ENCODE results near the gene FGF12. TPM values are rescaled to one million over a fixed set of nuclear protein-coding genes. Genes with fewer than 3 reads are reported as not detected.
A peak's percentile ranks its signal among the peaks of the same experiment; 100 is the strongest.

The FGF12 gene
- total and polyA plus RNA-seq, 5 experiments from 2014 or later, result not detected

DNA sequence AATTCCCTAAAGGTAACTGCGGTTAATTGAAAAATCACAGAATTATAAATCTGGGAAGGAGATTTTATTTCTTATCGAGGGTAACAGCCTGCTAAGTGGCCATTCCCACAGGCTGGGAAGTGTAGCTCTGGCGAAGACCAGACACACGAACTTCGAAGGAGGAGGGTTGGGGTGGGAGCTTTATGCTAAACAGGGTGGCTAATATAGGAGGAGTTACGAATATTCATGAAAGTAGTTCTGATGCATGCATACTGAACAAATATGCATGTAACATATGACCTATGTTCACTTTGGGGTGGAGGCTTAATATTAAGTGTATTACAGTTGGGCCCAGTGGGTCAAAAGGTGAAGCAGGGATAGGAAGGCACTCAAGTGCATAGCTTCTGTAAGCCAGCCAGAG is 221.6 kb downstream of the FGF12 start:
- Mint-ChIP-seq H3K27me3 (peaks cover 0 to 15% (median 7%) of the 10 kb centered on the region in 5 donors), H3K36me3 (no peaks in the 10 kb centered on the region)
- ATAC-seq, result no peak

GRCh38 chr3:192501401-192501800 is 225.9 kb downstream of the FGF12 start:
- Mint-ChIP-seq H3K27me3 (peaks cover 0 to 15% (median 4%) of the 10 kb centered on the region in 5 donors), H3K27ac (no peak overlapping the region), H3K4me1 (no peaks in the 10 kb centered on the region), H3K36me3 (no peaks in the 10 kb centered on the region), H3K9me3 (peaks cover 0 to 13% (median 2%) of the 10 kb centered on the region in 9 donors), H3K4me3 (no peak overlapping the region)
- DNase-seq (no peak), ATAC-seq (no peak)
- POLR2A ChIA-PET, result no interaction called here

More for the DNA sequence above, 221.6 kb downstream of the FGF12 start:
- Mint-ChIP-seq H3K27ac (no peak overlapping the region), H3K9me3 (peaks cover 0 to 13% (median 3%) of the 10 kb centered on the region in 9 donors), H3K4me1 (no peaks in the 10 kb centered on the region), H3K4me3 (no peak overlapping the region)
- DNase-seq, result no peak
- POLR2A ChIA-PET, result no interaction called here

DNA sequence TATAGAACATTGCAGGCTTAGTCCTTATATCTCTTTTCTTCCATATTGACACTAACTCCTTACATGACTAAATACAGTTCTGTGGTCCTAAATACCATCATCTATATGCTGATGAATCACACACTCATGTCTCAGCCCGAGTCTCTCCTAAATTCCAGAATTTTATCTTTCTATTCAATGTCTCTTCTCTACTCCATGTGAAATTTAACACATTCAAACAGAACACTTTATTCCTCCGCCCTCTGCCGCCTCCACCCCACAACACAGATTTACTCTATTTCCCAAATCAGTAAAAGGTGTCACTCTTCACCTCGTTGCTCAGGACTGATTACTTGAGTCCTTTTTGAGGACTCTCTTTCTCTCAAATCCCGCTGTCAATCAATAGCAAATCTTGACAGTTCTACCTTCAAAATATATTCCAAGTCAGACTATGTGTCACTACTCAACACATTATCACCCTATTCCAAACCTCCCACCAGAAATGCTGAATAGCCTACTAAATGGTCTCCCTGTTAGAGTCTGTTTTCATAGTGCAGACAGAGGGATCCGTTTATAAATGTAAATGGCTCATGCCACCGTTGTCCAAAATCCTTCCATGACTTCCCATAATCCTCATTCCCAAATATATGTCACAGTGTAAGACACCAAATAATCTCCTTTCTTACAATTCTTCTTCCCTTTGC is 230.3 kb downstream of the FGF12 start:
- no peak overlapping the region for H3K4me3 Mint-ChIP-seq
- ATAC-seq, result no peak
- POLR2A ChIA-PET, result no interaction called here
- peaks cover 0 to 7% (median 1%) of the 10 kb centered on the region in 4 donors for H3K4me1 Mint-ChIP-seq
- H3K36me3 Mint-ChIP-seq, result no peaks in the 10 kb centered on the region
- H3K27me3 Mint-ChIP-seq, result peaks cover 0 to 9% (median 2%) of the 10 kb centered on the region in 5 donors
- H3K9me3 Mint-ChIP-seq, result no peaks in the 10 kb centered on the region
- no peak overlapping the region for H3K27ac Mint-ChIP-seq
- DNase-seq, result no peak

DNA sequence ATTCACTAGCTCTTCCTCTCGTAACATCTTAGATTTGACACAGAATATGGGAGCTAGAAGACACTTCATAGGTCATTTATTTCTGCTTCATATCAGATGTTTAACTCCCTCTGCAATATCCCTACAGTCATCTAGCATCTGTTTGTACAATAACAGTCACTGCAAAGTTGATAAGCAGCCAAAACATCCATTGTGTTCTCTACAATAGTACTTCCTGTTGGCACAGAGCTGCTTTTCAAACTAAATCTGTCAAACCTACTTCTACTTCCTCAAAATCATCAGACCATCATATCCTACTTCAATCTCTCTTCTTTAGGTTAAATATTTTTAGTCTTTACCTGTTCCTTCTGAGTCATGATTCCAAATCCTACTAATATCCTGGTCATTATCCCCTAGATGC is 233.2 kb downstream of the FGF12 start:
- Mint-ChIP-seq H3K9me3 (no peaks in the 10 kb centered on the region), H3K4me1 (peaks cover 0 to 7% (median 1%) of the 10 kb centered on the region in 4 donors), H3K27ac (no peak overlapping the region), H3K36me3 (no peaks in the 10 kb centered on the region), H3K27me3 (peaks cover 0 to 13% (median 8%) of the 10 kb centered on the region in 5 donors), H3K4me3 (no peak overlapping the region)
- no peak for DNase-seq
- POLR2A ChIA-PET, result no interaction called here
- ATAC-seq, result no peak

DNA sequence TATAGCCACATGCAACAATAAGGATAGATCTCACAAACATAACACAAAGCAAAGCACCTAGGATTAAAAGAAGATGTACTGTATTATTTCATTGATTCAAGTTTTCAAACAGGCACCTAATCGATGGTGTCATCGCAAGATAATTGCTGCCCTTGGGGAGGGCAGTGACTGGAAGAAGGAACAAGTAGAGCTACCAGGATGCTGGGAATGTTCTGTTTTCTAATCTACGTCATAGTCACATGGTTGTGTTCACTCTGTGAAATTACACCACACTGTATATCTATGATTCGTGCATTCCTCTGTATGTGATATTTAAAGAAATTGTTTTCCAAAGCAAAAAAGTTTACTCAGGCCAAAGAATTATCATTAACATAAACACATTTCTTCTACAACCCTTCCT is 236.6 kb downstream of the FGF12 start:
- POLR2A ChIA-PET, result no interaction called here
- Mint-ChIP-seq H3K27ac (no peak overlapping the region), H3K9me3 (no peaks in the 10 kb centered on the region), H3K4me3 (no peak overlapping the region), H3K36me3 (no peaks in the 10 kb centered on the region), H3K4me1 (peaks cover 0 to 7% (median 1%) of the 10 kb centered on the region in 4 donors), H3K27me3 (peaks cover 0 to 18% (median 12%) of the 10 kb centered on the region in 5 donors)
- no peak for DNase-seq
- no peak for ATAC-seq

- no peak overlapping the region for H3K27ac Mint-ChIP-seq
- POLR2A ChIA-PET, result no interaction called here
These were observed 237.8 kb downstream of the FGF12 start for GRCh38 chr3:192489579-192489978.

DNA sequence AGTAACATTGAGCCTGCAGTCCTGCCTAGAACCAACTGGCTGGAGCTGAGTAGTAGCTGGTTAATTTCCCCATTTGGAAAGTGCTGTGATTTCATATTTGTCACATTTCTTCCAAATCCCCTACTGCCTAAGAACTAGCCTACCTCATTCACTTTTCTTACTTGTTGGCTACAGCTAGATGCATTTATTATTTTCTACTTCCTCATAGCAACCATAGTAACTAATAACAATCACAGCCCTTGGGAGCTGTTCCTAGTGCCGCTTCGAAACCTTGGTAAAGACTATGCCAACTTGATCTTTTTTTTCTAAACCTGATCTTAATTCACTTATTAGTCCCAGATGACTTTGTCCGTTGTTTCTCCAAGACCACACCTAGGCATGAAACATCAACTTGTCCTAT is 240.3 kb downstream of the FGF12 start:
- POLR2A ChIA-PET, result no interaction called here
- DNase-seq (no peak), ATAC-seq (no peak)
- no peaks in the 10 kb centered on the region for H3K36me3 Mint-ChIP-seq
- H3K27me3 Mint-ChIP-seq, result peaks cover 0 to 12% (median 9%) of the 10 kb centered on the region in 5 donors
- H3K27ac Mint-ChIP-seq, result no peak overlapping the region
- H3K4me3 Mint-ChIP-seq, result no peak overlapping the region
- H3K9me3 Mint-ChIP-seq, result peaks cover 0 to 2% (median 0%) of the 10 kb centered on the region in 9 donors
- no peaks in the 10 kb centered on the region for H3K4me1 Mint-ChIP-seq

More at GRCh38 chr3:192489579-192489978, 237.8 kb downstream of the FGF12 start:
- no peak for DNase-seq
- H3K27me3 Mint-ChIP-seq, result peaks cover 0 to 18% (median 12%) of the 10 kb centered on the region in 5 donors
- no peak for ATAC-seq
- H3K4me1 Mint-ChIP-seq, result peaks cover 0 to 6% (median 1%) of the 10 kb centered on the region in 4 donors
- no peaks in the 10 kb centered on the region for H3K36me3 Mint-ChIP-seq
- no peak overlapping the region for H3K4me3 Mint-ChIP-seq
- H3K9me3 Mint-ChIP-seq, result no peaks in the 10 kb centered on the region

DNA sequence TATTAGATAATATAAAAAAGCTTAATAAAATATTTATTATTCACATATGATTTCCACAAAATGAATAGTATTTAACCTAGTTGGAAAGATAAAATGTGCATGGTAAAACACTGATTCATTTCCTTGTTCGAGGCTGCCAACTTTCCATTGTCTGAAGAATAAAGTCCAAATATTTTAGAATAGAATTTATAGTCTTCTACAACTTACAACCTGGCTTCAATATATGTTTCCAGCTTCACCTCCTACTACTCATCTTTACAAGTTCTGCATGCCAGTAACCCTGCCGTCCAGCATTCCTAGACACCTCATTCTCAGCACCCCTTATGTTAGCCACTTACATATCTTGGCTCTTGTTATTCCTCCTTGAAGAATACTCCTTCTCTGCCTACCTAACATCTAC is 244.5 kb downstream of the FGF12 start:
- H3K4me3 Mint-ChIP-seq, result peak overlapping the region in 1 of 10 donors; percentile 6
- POLR2A ChIA-PET, result no interaction called here
- no peaks in the 10 kb centered on the region for H3K36me3 Mint-ChIP-seq
- ATAC-seq (no peak), DNase-seq (no peak)
- no peak overlapping the region for H3K27ac Mint-ChIP-seq
- H3K9me3 Mint-ChIP-seq, result peaks cover 0 to 3% (median 0%) of the 10 kb centered on the region in 9 donors
- H3K4me1 Mint-ChIP-seq, result no peaks in the 10 kb centered on the region
- peaks cover 0 to 8% (median 1%) of the 10 kb centered on the region in 5 donors for H3K27me3 Mint-ChIP-seq

DNA sequence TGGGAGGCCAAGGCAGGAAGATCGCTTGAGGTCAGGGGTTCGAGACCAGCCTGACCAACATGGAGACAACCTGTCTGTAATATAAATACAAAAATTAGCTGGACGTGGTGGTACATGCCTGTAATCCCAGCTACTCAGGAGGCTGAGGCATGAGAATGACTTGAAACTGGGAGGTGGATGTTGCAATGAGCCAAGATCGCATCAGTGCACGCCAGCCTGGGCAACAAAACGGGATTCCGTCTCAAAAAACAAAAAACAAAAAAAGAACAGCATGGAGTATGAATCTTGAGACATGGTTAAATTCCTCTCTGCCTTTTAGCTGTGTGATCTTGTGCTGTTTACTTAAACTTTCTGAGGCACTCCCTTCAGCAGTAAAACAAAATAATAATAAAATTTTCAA is 244.9 kb downstream of the FGF12 start:
- ATAC-seq (no peak), DNase-seq (no peak)
- Mint-ChIP-seq H3K4me3 (no peak overlapping the region), H3K4me1 (no peaks in the 10 kb centered on the region), H3K36me3 (no peaks in the 10 kb centered on the region), H3K27me3 (peaks cover 0 to 8% (median 0%) of the 10 kb centered on the region in 5 donors), H3K9me3 (peaks cover 0 to 3% (median 0%) of the 10 kb centered on the region in 9 donors), H3K27ac (no peak overlapping the region)
- POLR2A ChIA-PET, result no interaction called here

DNA sequence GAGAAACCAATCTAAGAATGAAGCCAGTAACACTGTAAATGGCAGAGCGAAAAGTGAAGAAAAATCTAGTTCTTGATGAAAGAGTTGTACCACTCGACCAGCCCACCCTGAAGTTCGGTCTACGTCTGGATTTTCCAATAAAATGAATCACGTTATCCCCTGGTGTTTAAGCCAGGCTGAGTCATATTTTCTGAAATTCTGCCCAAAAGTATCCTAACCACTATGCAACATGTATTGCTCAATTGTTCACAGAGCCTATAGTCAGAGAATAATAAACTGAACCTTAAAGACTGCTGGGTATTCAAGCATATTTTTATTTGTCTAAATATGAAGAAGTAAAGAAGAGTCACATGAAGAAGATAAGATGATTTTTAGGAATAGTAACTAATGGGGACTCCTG is 245.7 kb downstream of the FGF12 start:
- Mint-ChIP-seq H3K9me3 (peaks cover 0 to 3% (median 0%) of the 10 kb centered on the region in 9 donors), H3K27me3 (peaks cover 0 to 12% (median 2%) of the 10 kb centered on the region in 5 donors), H3K4me1 (no peaks in the 10 kb centered on the region), H3K4me3 (no peak overlapping the region), H3K27ac (no peak overlapping the region), H3K36me3 (no peaks in the 10 kb centered on the region)
- ATAC-seq (no peak), DNase-seq (no peak)
- POLR2A ChIA-PET, result no interaction called here

GRCh38 chr3:192467230-192468140 is 259.9 kb downstream of the FGF12 start:
- Mint-ChIP-seq H3K4me1 (peaks cover 0 to 6% (median 3%) of the 10 kb centered on the region in 4 donors), H3K27me3 (peaks cover 12 to 27% (median 13%) of the 10 kb centered on the region in 5 donors), H3K9me3 (no peaks in the 10 kb centered on the region), H3K4me3 (no peak overlapping the region), H3K36me3 (no peaks in the 10 kb centered on the region), H3K27ac (no peak overlapping the region)
- ATAC-seq (peak; percentile 58 to 71), DNase-seq (peak in 8 of 10 donors; percentile 9 to 46 (median 30))
- POLR2A ChIA-PET, result no interaction called here

GRCh38 chr3:192449036-192449435 is 278.3 kb downstream of the FGF12 start:
- H3K27ac Mint-ChIP-seq, result no peak overlapping the region
- H3K27me3 Mint-ChIP-seq, result peaks cover 10 to 26% (median 20%) of the 10 kb centered on the region in 5 donors
- H3K4me1 Mint-ChIP-seq, result peaks cover 0 to 1% (median 0%) of the 10 kb centered on the region in 4 donors
- ATAC-seq (no peak), DNase-seq (no peak)
- no peaks in the 10 kb centered on the region for H3K36me3 Mint-ChIP-seq
- POLR2A ChIA-PET, result no interaction called here
- H3K9me3 Mint-ChIP-seq, result no peaks in the 10 kb centered on the region
- H3K4me3 Mint-ChIP-seq, result no peak overlapping the region
